HEK293T (cell line): ENCODE results near the gene AHCY.
A peak's percentile ranks its signal among the peaks of the same experiment; 100 is the strongest.
"Not testable (repeated sequence)": the region's sequence is repeated elsewhere in the genome, so short reads cannot be mapped to it uniquely, and the experiment has no call there.

Experiments
- CTCF ChIA-PET: fragments of 350-600 bp; formaldehyde crosslinking; extraction: SDS; loops from one replicate; lab custom pipeline; 2021; ENCODE audit warnings: antibody characterized with exemption, inconsistent platforms; lab: Yijun Ruan, JAX
- POLR2A ChIA-PET: fragments of 350-600 bp; formaldehyde crosslinking; extraction: SDS; loops from one replicate; lab custom pipeline; 2020; ENCODE audit warnings: antibody characterized with exemption, inconsistent platforms; lab: Yijun Ruan, JAX
- DNase-seq: peaks from one replicate; pipeline ENCODE4 v3.0.0; 2012; ENCODE audit warnings: mixed read lengths; ENCODE audit errors: extremely low spot score
- ARNT ChIP-seq: fragments of 450-650 bp; IDR thresholded peaks from 2 replicates; pipeline ENCODE4 v1.6.1; 2017; ENCODE audit warnings: mild to moderate bottlenecking
- CTBP1 ChIP-seq: fragments of 450-650 bp; IDR thresholded peaks from 2 replicates; pipeline ENCODE4 v1.6.1; 2016; ENCODE audit warnings: borderline replicate concordance
- ELF4 ChIP-seq: fragments of 450-650 bp; IDR thresholded peaks from 2 replicates; pipeline ENCODE4 v1.6.1; 2017; ENCODE audit warnings: antibody characterized with exemption
- FOXA1 ChIP-seq: fragments of 450-650 bp; IDR thresholded peaks from 2 replicates; pipeline ENCODE4 v1.6.1; 2016; ENCODE audit warnings: mild to moderate bottlenecking
- FOXK2 ChIP-seq: fragments of 450-650 bp; IDR thresholded peaks from 2 replicates; pipeline ENCODE4 v1.6.1; 2016; ENCODE audit warnings: mild to moderate bottlenecking
- L3MBTL2 ChIP-seq: fragments of 450-650 bp; conservative IDR thresholded peaks from 2 replicates; pipeline ENCODE4 v1.6.1; 2016; ENCODE audit warnings: mild to moderate bottlenecking
- LEF1 ChIP-seq: fragments of 450-650 bp; IDR thresholded peaks from 2 replicates; pipeline ENCODE4 v1.6.1; 2017; ENCODE audit warnings: mild to moderate bottlenecking, borderline replicate concordance
- NFRKB ChIP-seq: fragments of 450-650 bp; IDR thresholded peaks from 2 replicates; pipeline ENCODE4 v1.6.1; 2016; ENCODE audit warnings: mild to moderate bottlenecking, moderate library complexity
- SP1 ChIP-seq: fragments of 450-650 bp; IDR thresholded peaks from 2 replicates; pipeline ENCODE4 v1.6.1; 2017
- TARDBP ChIP-seq: fragments of 450-650 bp; IDR thresholded peaks from 2 replicates; pipeline ENCODE4 v1.6.1; 2016
- TF ChIP-seq, protein P1 (sequence below): fragments of 450-650 bp; IDR thresholded peaks from 2 replicates; pipeline ENCODE4 v1.6.1; 2016

The AHCY gene

GRCh38 chr20:34305333-34306230, 2.4 kb upstream of the AHCY start:
- POLR2A ChIA-PET = interaction anchor here (1.5 kb wide), 1 partner anchor 210 kb away, joined by 3 read pairs; the partner anchor contains the start of gene DYNLRB1
- no peak for TF ChIP-seq FOXK2
- no peak for TF ChIP-seq ELF4
- no peak for TF ChIP-seq TARDBP
- TF ChIP-seq FOXA1 = no peak
- CTCF ChIA-PET = interaction anchor here (0.6 kb wide), 1 partner anchor 9 kb away, joined by 5 read pairs; no protein-coding TSS in a partner anchor
- no peak for DNase-seq

GRCh38 chr20:34302312-34302722, 838 bp downstream of the AHCY start:
- ChIA-PET POLR2A (interaction anchor here (0.9 to 2.8 kb wide), 7 partner anchors 11 to 214 kb away, joined by 3 to 18 read pairs (median 6); partner anchors contain the start of gene DYNLRB1), CTCF (interaction anchor here (0.6 to 2.0 kb wide), 3 partner anchors 11 to 221 kb away, joined by 4 to 6 read pairs (median 5); no protein-coding TSS in a partner anchor)
- peak; percentile 12 for DNase-seq
- no peak for TF ChIP-seq FOXK2

DNA sequence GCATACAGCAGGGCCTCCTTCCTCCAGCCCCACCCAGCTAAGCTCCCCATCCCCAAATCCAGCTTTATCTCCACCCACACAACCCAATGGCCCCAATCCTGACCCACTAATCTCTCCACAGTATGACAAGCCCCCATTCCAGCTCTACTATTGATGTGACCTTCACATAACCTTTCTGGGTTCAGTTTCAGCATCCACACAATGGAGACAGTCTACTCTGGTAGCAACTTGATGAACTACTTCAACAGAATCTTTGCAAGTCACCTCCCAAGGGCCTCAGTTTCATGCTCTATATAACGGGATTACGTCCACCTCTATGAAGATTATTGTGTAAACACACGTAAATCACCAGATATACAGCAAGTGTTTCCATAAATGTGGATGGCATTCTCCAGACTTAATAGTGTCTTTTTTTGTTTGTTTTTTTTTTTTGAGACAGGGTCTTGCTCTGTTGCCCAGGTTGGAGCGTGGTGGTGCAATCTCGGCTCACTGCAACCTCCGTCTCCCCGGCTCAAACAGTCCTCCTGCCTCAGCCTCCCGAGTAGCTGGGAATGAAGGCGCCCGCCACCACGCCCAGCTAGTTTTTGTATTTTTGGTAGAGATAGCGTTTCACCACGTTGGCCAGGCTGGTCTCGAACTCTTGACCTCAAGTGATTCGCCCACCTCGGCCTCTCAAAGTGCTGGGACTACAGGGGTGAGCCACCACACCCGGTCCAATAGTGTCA, 1.4 kb downstream of the AHCY start:
- CTCF ChIA-PET = interaction anchor here (0.6 to 1.4 kb wide), 3 partner anchors 219 to 730 kb away, joined by 3 to 5 read pairs (median 4); no protein-coding TSS in a partner anchor

DNA sequence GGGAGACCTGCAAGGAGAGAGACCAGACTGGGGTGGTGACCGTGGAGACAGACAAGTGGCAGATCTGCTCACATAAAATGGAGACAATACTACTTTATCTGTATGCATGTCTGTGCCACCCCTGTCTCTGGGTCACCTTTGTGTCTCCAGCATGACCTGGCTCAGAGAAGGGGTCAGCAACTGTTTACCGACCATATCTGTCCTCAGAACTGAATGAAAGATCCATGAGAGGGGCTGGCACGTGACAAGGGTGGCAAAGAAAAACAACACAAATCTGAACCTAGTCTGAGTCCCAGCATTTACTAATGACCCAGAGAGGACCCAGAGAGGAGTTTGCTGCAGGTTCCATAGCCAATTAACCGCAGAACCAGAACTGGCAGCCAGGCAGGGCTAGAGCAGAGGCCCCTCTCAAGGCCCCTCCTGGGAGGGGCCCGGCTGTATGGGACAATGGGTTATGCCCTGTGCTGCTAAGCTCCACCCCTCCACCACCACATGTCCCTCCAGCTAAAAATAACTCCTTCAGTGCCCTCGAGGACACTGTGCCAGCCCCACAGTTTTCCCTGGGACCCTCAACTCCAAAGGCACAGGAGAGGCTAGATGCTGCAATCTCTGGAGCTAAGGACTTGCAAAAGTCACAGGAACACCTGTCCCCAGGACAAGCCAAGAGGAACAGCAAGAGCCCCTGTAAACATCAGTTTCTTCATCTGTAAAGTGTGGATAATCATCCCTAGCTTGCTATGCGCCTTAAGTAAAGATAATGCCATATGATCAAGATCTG, 2.2 kb downstream of the AHCY start:
- ChIA-PET POLR2A (interaction anchor here (0.8 to 2.8 kb wide), 4 partner anchors 12 to 215 kb away, joined by 3 to 18 read pairs (median 3); partner anchors contain the start of genes DYNLRB1 and ITCH), CTCF (interaction anchor here (0.6 to 1.1 kb wide), 2 partner anchors 13 to 730 kb away, joined by 3 to 4 read pairs; no protein-coding TSS in a partner anchor)
- no peak for TF ChIP-seq ELF4
- no peak for TF ChIP-seq SP1
- no peak for TF ChIP-seq NFRKB
- TF ChIP-seq L3MBTL2 = peak; percentile 40
- no peak for DNase-seq

More for the DNA sequence above, 1.4 kb downstream of the AHCY start:
- TF ChIP-seq, protein P1, sequence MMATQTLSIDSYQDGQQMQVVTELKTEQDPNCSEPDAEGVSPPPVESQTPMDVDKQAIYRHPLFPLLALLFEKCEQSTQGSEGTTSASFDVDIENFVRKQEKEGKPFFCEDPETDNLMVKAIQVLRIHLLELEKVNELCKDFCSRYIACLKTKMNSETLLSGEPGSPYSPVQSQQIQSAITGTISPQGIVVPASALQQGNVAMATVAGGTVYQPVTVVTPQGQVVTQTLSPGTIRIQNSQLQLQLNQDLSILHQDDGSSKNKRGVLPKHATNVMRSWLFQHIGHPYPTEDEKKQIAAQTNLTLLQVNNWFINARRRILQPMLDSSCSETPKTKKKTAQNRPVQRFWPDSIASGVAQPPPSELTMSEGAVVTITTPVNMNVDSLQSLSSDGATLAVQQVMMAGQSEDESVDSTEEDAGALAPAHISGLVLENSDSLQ = peak; percentile 13; the same call in 1 of the 2 replicates
- no peak for TF ChIP-seq L3MBTL2
- no peak for DNase-seq
- POLR2A ChIA-PET = interaction anchor here (0.8 to 2.8 kb wide), 6 partner anchors 11 to 214 kb away, joined by 3 to 18 read pairs (median 5); partner anchors contain the start of gene DYNLRB1

DNA sequence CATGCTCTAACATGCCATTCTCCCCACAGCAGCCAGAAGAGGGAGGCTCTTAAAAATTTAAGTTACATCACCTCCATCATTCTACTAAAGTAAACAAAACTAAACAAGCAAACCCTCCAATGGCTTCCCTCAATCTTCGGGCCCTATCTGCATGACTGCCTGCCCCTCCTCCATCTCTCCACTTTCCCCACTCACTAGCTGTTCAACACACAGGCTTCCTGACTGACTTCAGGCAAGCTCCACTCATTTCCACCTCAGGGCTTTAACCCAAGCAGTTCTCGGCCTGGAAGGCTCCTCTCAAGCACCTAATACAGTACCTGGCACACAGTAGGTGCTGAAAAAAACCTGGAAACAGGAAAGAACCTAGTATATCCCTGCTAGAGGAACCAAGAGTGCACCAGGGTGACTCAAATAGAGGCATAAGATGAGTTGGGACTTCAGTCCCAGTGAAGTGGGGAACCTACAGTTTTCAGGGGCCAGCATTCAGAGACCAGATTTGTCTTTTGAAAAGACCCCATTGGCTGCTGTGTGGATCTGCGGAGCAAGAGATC, 2.8 kb downstream of the AHCY start:
- DNase-seq = no peak
- TF ChIP-seq CTBP1 (no peak), FOXK2 (no peak), FOXA1 (no peak)
- TF ChIP-seq, protein P1 = peak; percentile 12; the same call in 1 of the 2 replicates
- ChIA-PET POLR2A (interaction anchor here (1.6 to 2.8 kb wide), 2 partner anchors 62 to 216 kb away, joined by 3 to 18 read pairs; partner anchors contain the start of genes DYNLRB1 and ITCH), CTCF (interaction anchor here (0.6 to 1.1 kb wide), 3 partner anchors 13 to 109 kb away, joined by 3 to 4 read pairs (median 3); no protein-coding TSS in a partner anchor)

GRCh38 chr20:34299556-34300255, 3.4 kb downstream of the AHCY start:
- no peak for DNase-seq
- CTCF ChIA-PET = interaction anchor here (0.6 to 1.2 kb wide), 4 partner anchors 9 to 109 kb away, joined by 3 to 4 read pairs (median 3); no protein-coding TSS in a partner anchor
- TF ChIP-seq LEF1 = no peak
- TF ChIP-seq ARNT = no peak
- no peak for TF ChIP-seq CTBP1
- no peak for TF ChIP-seq NFRKB
- POLR2A ChIA-PET = interaction anchor here (1.6 kb wide), 1 partner anchor 63 kb away, joined by 3 read pairs; the partner anchor contains the start of gene ITCH

DNA sequence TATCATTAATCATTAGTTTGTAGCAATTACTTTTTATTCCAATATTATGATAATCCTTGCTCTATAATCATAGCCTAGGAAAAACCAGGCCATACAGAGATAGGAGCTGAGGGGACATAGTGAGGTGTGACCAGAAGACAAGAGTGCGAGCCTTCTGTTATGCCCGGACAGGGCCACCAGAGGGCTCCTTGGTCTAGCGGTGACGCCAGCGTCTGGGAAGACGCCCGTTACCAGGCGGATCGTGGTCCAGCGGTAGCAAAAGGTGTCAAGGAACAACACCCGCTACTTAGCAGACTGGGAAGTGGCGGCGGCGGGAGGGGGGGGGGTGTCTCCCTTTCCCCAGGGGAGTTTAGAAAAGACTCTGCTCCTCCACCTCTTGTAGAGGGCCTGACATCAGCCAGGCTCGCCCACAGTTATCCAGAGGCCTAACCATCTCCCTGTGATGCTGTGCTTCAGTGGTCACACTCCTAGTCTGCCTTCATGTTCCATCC, 4.8 kb downstream of the AHCY start:
- DNase-seq, POLR2A ChIA-PET, CTCF ChIA-PET: not testable (repeated sequence)
